Astrocyte of the spinal cord (primary cell): Measurements from ENCODE around the gene PLA2G6.

Source experiments
- DNase-seq: peaks from one replicate; pipeline ENCODE4 v3.0.0; 2011; ENCODE audit warnings: low read depth, low spot score
- H3K4me3 ChIP-seq: 2 replicates; pipeline ENCODE4 v1.5.1; 2011; ENCODE audit warnings: low read depth, mild to moderate bottlenecking, low read length, moderate library complexity
- CTCF ChIP-seq: IDR thresholded peaks from 2 replicates; pipeline ENCODE4 v1.5.1; 2012; ENCODE audit warnings: low read depth, mild to moderate bottlenecking, low read length, inconsistent platforms
- in situ Hi-C: cut with HindIII; loops from 2 replicates; pipeline ENCODE4 v1.10.0; 2017; ENCODE audit warnings: low sequenced_read_pairs

Gene PLA2G6

GRCh38 chr22:38226853-38227649, 45.4 kb upstream of the PLA2G6 start:
- no peak for DNase-seq
- TF ChIP-seq CTCF = no peak
- in situ Hi-C loops = no loop called here
- no peak overlapping the region for H3K4me3 ChIP-seq

DNA sequence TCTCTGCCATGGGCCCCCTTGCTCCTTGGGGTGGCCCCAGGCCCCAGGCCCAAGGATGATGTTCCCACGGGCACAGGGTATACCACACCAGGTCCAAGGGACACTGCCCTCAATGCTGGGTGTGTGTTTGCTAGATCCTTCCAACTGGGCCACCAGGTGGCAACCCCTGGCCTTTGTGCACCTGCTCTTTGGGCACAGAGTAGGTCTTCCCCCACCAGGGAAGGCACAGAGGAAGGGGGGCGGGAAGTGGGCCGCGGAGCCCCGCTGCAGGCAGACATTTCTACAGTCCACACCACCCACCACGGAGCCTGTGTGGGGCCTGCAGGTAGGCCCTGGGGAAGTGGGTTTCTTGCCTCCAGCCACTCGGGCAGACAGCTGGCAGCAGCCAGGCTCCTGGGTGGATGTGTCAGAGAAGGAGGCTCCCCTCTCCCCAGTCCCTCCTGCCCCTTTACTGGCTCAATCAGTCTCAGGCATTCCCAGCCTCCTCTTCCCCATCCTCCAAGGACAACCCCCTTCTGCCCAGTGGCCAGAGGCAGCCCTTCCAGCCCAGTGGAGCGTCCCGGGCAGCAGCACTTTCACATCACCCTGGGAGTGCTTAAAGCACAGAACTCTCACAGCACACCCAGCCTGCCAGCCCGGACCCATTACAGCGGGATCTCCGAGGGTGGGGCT, 41.8 kb upstream of the PLA2G6 start:
- H3K4me3 ChIP-seq = no peak overlapping the region
- DNase-seq = no peak
- in situ Hi-C loops = no loop called here
- TF ChIP-seq CTCF = no peak

DNA sequence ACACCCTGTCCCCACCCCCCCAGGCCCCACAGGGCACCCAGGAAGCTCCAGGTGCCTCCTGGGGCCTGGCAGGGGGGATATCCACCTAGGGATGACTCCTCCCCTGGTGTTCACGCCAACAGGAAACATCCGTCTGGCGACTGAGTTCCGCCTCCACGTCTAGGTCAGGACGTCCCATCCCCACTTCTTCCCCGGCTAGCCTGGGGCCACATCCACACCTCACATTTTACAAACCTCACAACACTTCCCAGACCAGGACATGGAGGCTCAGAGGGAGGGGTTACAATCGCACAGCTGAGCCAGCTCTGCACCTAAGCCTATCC, 41.1 kb upstream of the PLA2G6 start:
- no peak for TF ChIP-seq CTCF

GRCh38 chr22:38221908-38222796, 40.5 kb upstream of the PLA2G6 start:
- TF ChIP-seq CTCF = no peak
- H3K4me3 ChIP-seq = no peak overlapping the region
- no peak for DNase-seq
- in situ Hi-C loops = no loop called here

More for the DNA sequence above, 41.1 kb upstream of the PLA2G6 start:
- H3K4me3 ChIP-seq = no peak overlapping the region
- in situ Hi-C loops = no loop called here
- no peak for DNase-seq

GRCh38 chr22:38221407-38221806, 39.8 kb upstream of the PLA2G6 start:
- no peak overlapping the region for H3K4me3 ChIP-seq
- no peak for TF ChIP-seq CTCF
- no peak for DNase-seq
- in situ Hi-C loops = no loop called here

DNA sequence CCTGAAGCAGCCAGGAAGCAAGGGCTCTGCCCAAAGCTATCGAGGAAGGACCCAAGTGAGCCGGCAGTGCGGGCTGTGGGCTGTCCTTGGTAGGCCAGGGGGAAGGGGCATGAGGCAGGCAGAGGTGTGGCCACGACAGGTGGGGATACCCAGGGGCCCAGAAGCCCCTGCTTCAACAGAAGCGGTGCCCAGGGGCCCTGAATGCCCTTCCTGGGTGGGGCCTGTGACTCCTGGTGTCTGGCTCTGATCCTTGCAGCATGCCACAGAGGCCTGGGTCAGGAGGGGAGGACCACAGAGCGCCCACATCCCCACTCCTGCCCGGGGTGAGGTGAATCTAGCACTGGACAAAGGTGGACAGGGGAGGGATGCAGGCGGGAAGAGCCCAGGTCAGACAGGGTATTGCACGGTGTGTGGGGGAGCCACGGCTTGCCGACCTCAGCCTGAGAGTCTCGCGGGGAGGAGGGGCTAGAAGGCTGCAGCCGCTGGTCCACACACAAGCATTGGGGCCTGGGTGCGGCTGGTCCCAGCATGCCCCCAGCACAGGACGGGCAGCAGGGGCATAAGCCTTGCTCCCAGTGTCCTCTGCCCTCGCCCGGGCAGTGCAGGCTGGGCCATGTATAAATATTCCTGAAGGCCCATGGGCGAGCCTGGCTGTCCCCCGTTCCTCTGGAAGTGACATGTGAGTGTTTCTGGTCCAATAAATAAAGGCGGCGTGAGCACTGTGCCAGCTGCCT, 39.2 kb upstream of the PLA2G6 start:
- no peak overlapping the region for H3K4me3 ChIP-seq
- no peak for DNase-seq
- TF ChIP-seq CTCF = no peak
- in situ Hi-C loops = no loop called here
